ENCODE results near the gene LAMA4.
"Not testable (repeated sequence)": the region's sequence is repeated elsewhere in the genome, so short reads cannot be mapped to it uniquely, and the experiment has no call there.

Gene LAMA4

GRCh38 chr6:112117554-112117953 is 136.8 kb downstream of the LAMA4 start:
- peak overlapping the region in 1 of 2 donors; percentile 13 for H3K9ac ChIP-seq (ENCODE audit: low read length in 2 of 2)
- H3K27me3 ChIP-seq (ENCODE audit: control insufficient read depth in 1 of 2, insufficient read depth in 2 of 2, low read length in 2 of 2), result no peaks in the 10 kb centered on the region
- peaks cover 54 to 78% of the 10 kb centered on the region in 2 donors for H3K36me3 ChIP-seq (ENCODE audit: control insufficient read depth in 2 of 2, insufficient read depth in 2 of 2, low read length in 2 of 2)
- no peaks in the 10 kb centered on the region for H3K9me3 ChIP-seq (ENCODE audit: control insufficient read depth in 2 of 2, low read length in 2 of 2)
- H3K27ac ChIP-seq (ENCODE audit: low read length), result peak overlapping the region; percentile 12
- H3K4me3 ChIP-seq (ENCODE audit: low read length in 2 of 2), result no peak overlapping the region
- H3K4me1 ChIP-seq (ENCODE audit: control insufficient read depth, insufficient read depth, low read length), result no peaks in the 10 kb centered on the region

DNA sequence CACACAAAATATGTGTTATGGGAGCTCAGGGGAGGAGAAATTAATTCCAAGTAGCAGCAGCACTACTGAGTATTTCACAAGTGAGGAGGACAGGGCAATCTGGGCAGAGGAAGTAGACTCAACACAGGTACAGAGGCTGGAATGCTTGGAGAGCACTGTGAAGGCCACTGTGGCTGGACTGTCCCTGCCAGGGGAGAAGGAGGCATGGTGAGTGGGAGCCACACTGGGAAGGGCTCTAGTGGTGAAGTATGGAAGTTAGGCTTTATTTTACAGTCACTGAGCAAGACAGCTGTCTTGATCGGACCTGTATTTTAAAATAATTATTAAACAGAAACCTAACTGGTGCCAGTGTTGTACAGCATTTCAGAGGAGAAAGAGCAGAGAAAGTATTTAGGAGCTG is 138.1 kb downstream of the LAMA4 start:
- Histone ChIP-seq H3K36me3 (ENCODE audit: control insufficient read depth in 2 of 2, insufficient read depth in 2 of 2, low read length in 2 of 2) (peaks cover 54 to 79% of the 10 kb centered on the region in 2 donors), H3K4me1 (ENCODE audit: control insufficient read depth, insufficient read depth, low read length) (no peaks in the 10 kb centered on the region), H3K9ac (ENCODE audit: low read length in 2 of 2) (no peak overlapping the region), H3K9me3 (ENCODE audit: control insufficient read depth in 2 of 2, low read length in 2 of 2) (no peaks in the 10 kb centered on the region), H3K4me3 (ENCODE audit: low read length in 2 of 2) (no peak overlapping the region), H3K27me3 (ENCODE audit: control insufficient read depth in 1 of 2, insufficient read depth in 2 of 2, low read length in 2 of 2) (no peaks in the 10 kb centered on the region), H3K27ac (ENCODE audit: low read length) (peak overlapping the region; percentile 37)

GRCh38 chr6:112114577-112115223 is 139.7 kb downstream of the LAMA4 start:
- peaks cover 47 to 67% of the 10 kb centered on the region in 2 donors for H3K36me3 ChIP-seq (ENCODE audit: control insufficient read depth in 2 of 2, insufficient read depth in 2 of 2, low read length in 2 of 2)

GRCh38 chr6:112113918-112114317 is 140.4 kb downstream of the LAMA4 start:
- Histone ChIP-seq H3K9ac (ENCODE audit: low read length in 2 of 2) (no peak overlapping the region), H3K27me3 (ENCODE audit: control insufficient read depth in 1 of 2, insufficient read depth in 2 of 2, low read length in 2 of 2) (no peaks in the 10 kb centered on the region), H3K27ac (ENCODE audit: low read length) (no peak overlapping the region), H3K36me3 (ENCODE audit: control insufficient read depth in 2 of 2, insufficient read depth in 2 of 2, low read length in 2 of 2) (peaks cover 40 to 64% of the 10 kb centered on the region in 2 donors), H3K4me3 (ENCODE audit: low read length in 2 of 2) (no peak overlapping the region), H3K9me3 (ENCODE audit: control insufficient read depth in 2 of 2, low read length in 2 of 2) (no peaks in the 10 kb centered on the region), H3K4me1 (ENCODE audit: control insufficient read depth, insufficient read depth, low read length) (no peaks in the 10 kb centered on the region)

More at GRCh38 chr6:112114577-112115223, 139.7 kb downstream of the LAMA4 start:
- H3K4me3 ChIP-seq (ENCODE audit: low read length in 2 of 2), result no peak overlapping the region
- no peaks in the 10 kb centered on the region for H3K27me3 ChIP-seq (ENCODE audit: control insufficient read depth in 1 of 2, insufficient read depth in 2 of 2, low read length in 2 of 2)
- H3K9ac ChIP-seq (ENCODE audit: low read length in 2 of 2), result no peak overlapping the region
- H3K27ac ChIP-seq (ENCODE audit: low read length), result no peak overlapping the region
- H3K4me1 ChIP-seq (ENCODE audit: control insufficient read depth, insufficient read depth, low read length), result no peaks in the 10 kb centered on the region
- H3K9me3 ChIP-seq (ENCODE audit: control insufficient read depth in 2 of 2, low read length in 2 of 2), result no peaks in the 10 kb centered on the region

DNA sequence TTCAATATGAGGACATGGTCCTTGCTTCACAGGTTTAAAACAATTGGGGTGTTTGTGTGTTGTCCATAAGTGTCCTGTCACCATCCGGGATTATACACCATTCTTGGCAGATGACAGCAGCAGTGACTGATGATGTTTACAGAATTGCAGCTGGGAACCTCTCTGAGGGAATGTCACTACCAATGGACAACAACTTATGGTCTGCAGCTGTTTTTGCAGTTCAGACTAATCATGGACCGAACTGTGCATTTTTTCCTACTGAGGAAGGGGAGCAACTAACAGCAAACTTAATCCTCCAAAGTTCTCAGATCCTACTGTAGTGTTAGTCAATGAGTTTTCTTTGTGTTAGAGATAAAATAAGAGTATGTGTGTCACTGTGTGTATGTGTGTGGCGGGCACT is 140.9 kb downstream of the LAMA4 start:
- peaks cover 37 to 62% of the 10 kb centered on the region in 2 donors for H3K36me3 ChIP-seq (ENCODE audit: control insufficient read depth in 2 of 2, insufficient read depth in 2 of 2, low read length in 2 of 2)
- H3K4me3 ChIP-seq (ENCODE audit: low read length in 2 of 2), result no peak overlapping the region
- no peaks in the 10 kb centered on the region for H3K9me3 ChIP-seq (ENCODE audit: control insufficient read depth in 2 of 2, low read length in 2 of 2)
- H3K4me1 ChIP-seq (ENCODE audit: control insufficient read depth, insufficient read depth, low read length), result no peaks in the 10 kb centered on the region
- no peaks in the 10 kb centered on the region for H3K27me3 ChIP-seq (ENCODE audit: control insufficient read depth in 1 of 2, insufficient read depth in 2 of 2, low read length in 2 of 2)
- H3K9ac ChIP-seq (ENCODE audit: low read length in 2 of 2), result no peak overlapping the region
- no peak overlapping the region for H3K27ac ChIP-seq (ENCODE audit: low read length)

DNA sequence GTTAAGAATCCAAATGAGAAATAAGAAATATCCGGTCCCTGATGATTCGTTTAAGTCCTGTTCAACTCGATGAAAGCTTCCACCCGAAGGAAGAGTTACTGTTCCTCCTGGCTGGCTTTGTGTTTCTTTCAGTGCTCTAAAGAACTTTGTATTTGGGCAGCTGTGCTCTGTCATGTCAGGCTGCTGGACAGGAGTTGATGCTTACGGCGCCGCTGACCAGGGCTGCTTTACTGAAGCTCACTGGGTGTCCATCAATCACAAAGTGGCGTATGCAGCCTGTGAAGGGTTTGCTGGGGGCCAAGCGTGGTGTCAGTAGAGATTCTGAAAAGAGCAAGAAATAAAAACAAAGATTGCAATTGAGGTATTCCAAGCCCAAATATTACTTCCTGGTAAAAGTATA is 145.1 kb downstream of the LAMA4 start:
- H3K36me3 ChIP-seq (ENCODE audit: control insufficient read depth in 2 of 2, insufficient read depth in 2 of 2, low read length in 2 of 2), result peaks cover 33 to 48% of the 10 kb centered on the region in 2 donors
- no peak overlapping the region for H3K4me3 ChIP-seq (ENCODE audit: low read length in 2 of 2)
- H3K9me3 ChIP-seq (ENCODE audit: control insufficient read depth in 2 of 2, low read length in 2 of 2), result no peaks in the 10 kb centered on the region
- peak overlapping the region; percentile 61 for H3K27ac ChIP-seq (ENCODE audit: low read length)
- no peaks in the 10 kb centered on the region for H3K4me1 ChIP-seq (ENCODE audit: control insufficient read depth, insufficient read depth, low read length)
- H3K27me3 ChIP-seq (ENCODE audit: control insufficient read depth in 1 of 2, insufficient read depth in 2 of 2, low read length in 2 of 2), result no peaks in the 10 kb centered on the region
- H3K9ac ChIP-seq (ENCODE audit: low read length in 2 of 2), result no peak overlapping the region

GRCh38 chr6:112106562-112106961 is 147.8 kb downstream of the LAMA4 start:
- no peak overlapping the region for H3K27ac ChIP-seq (ENCODE audit: low read length)
- H3K4me1 ChIP-seq (ENCODE audit: control insufficient read depth, insufficient read depth, low read length), result no peaks in the 10 kb centered on the region
- H3K36me3 ChIP-seq (ENCODE audit: control insufficient read depth in 2 of 2, insufficient read depth in 2 of 2, low read length in 2 of 2), result peaks cover 17 to 26% of the 10 kb centered on the region in 2 donors
- no peaks in the 10 kb centered on the region for H3K27me3 ChIP-seq (ENCODE audit: control insufficient read depth in 1 of 2, insufficient read depth in 2 of 2, low read length in 2 of 2)
- no peaks in the 10 kb centered on the region for H3K9me3 ChIP-seq (ENCODE audit: control insufficient read depth in 2 of 2, low read length in 2 of 2)
- H3K4me3 ChIP-seq (ENCODE audit: low read length in 2 of 2), result no peak overlapping the region
- H3K9ac ChIP-seq (ENCODE audit: low read length in 2 of 2), result no peak overlapping the region

- H3K27ac ChIP-seq (ENCODE audit: low read length); H3K9me3 ChIP-seq (ENCODE audit: control insufficient read depth in 2 of 2, low read length in 2 of 2); H3K9ac ChIP-seq (ENCODE audit: low read length in 2 of 2); H3K4me1 ChIP-seq (ENCODE audit: control insufficient read depth, insufficient read depth, low read length); H3K4me3 ChIP-seq (ENCODE audit: low read length in 2 of 2); H3K27me3 ChIP-seq (ENCODE audit: control insufficient read depth in 1 of 2, insufficient read depth in 2 of 2, low read length in 2 of 2): not testable (repeated sequence)
- H3K36me3 ChIP-seq (ENCODE audit: control insufficient read depth in 2 of 2, insufficient read depth in 2 of 2, low read length in 2 of 2), result peaks cover 17 to 23% of the 10 kb centered on the region in 2 donors
Measured at GRCh38 chr6:112106026-112106425, 148.3 kb downstream of the LAMA4 start.

DNA sequence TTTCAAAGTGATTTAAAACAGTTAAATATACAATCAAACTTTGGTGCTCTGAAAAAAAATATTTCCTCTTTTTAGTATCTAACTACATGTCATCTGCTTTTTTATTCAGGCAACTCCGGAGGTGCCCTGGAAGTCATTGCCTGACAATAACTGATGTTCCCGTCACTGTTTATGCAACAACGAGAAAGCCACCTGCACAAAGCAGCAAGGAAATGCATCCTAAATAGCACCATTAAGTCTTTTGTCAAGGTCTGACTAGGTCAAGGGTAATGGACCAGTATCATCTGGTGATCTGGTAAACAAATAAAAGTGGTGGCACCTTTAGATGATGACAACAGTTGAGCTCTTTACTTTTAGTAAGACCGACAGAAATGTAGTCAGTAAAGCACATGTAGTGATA is 153.8 kb downstream of the LAMA4 start:
- Histone ChIP-seq H3K27ac (ENCODE audit: low read length) (no peak overlapping the region), H3K4me3 (ENCODE audit: low read length in 2 of 2) (no peak overlapping the region), H3K36me3 (ENCODE audit: control insufficient read depth in 2 of 2, insufficient read depth in 2 of 2, low read length in 2 of 2) (peaks cover 2 to 5% of the 10 kb centered on the region in 2 donors), H3K4me1 (ENCODE audit: control insufficient read depth, insufficient read depth, low read length) (no peaks in the 10 kb centered on the region), H3K9me3 (ENCODE audit: control insufficient read depth in 2 of 2, low read length in 2 of 2) (no peaks in the 10 kb centered on the region), H3K9ac (ENCODE audit: low read length in 2 of 2) (no peak overlapping the region), H3K27me3 (ENCODE audit: control insufficient read depth in 1 of 2, insufficient read depth in 2 of 2, low read length in 2 of 2) (no peaks in the 10 kb centered on the region)

GRCh38 chr6:112096901-112097300 is 157.5 kb downstream of the LAMA4 start:
- Histone ChIP-seq H3K27me3 (ENCODE audit: control insufficient read depth in 1 of 2, insufficient read depth in 2 of 2, low read length in 2 of 2) (no peaks in the 10 kb centered on the region), H3K4me1 (ENCODE audit: control insufficient read depth, insufficient read depth, low read length) (no peaks in the 10 kb centered on the region), H3K9ac (ENCODE audit: low read length in 2 of 2) (no peak overlapping the region), H3K36me3 (ENCODE audit: control insufficient read depth in 2 of 2, insufficient read depth in 2 of 2, low read length in 2 of 2) (peaks cover 2 to 5% of the 10 kb centered on the region in 2 donors), H3K4me3 (ENCODE audit: low read length in 2 of 2) (no peak overlapping the region), H3K9me3 (ENCODE audit: control insufficient read depth in 2 of 2, low read length in 2 of 2) (no peaks in the 10 kb centered on the region), H3K27ac (ENCODE audit: low read length) (no peak overlapping the region)

- H3K4me3 ChIP-seq (ENCODE audit: low read length in 2 of 2), result peak overlapping the region; percentile 61 to 82
- peak overlapping the region; percentile 80 to 81 for H3K9ac ChIP-seq (ENCODE audit: low read length in 2 of 2)
- peaks cover 0 to 2% of the 10 kb centered on the region in 2 donors for H3K36me3 ChIP-seq (ENCODE audit: control insufficient read depth in 2 of 2, insufficient read depth in 2 of 2, low read length in 2 of 2)
- peak overlapping the region; percentile 72 for H3K27ac ChIP-seq (ENCODE audit: low read length)
- H3K27me3 ChIP-seq (ENCODE audit: control insufficient read depth in 1 of 2, insufficient read depth in 2 of 2, low read length in 2 of 2), result no peaks in the 10 kb centered on the region
- no peaks in the 10 kb centered on the region for H3K9me3 ChIP-seq (ENCODE audit: control insufficient read depth in 2 of 2, low read length in 2 of 2)
- H3K4me1 ChIP-seq (ENCODE audit: control insufficient read depth, insufficient read depth, low read length), result peaks cover 4% of the 10 kb centered on the region
Measured at GRCh38 chr6:112087916-112088315, 166.5 kb downstream of the LAMA4 start.
